ENCODE data around the gene PRKRA.
"Not testable (repeated sequence)": the region's sequence is repeated elsewhere in the genome, so short reads cannot be mapped to it uniquely, and the experiment has no call there.

The PRKRA gene

DNA sequence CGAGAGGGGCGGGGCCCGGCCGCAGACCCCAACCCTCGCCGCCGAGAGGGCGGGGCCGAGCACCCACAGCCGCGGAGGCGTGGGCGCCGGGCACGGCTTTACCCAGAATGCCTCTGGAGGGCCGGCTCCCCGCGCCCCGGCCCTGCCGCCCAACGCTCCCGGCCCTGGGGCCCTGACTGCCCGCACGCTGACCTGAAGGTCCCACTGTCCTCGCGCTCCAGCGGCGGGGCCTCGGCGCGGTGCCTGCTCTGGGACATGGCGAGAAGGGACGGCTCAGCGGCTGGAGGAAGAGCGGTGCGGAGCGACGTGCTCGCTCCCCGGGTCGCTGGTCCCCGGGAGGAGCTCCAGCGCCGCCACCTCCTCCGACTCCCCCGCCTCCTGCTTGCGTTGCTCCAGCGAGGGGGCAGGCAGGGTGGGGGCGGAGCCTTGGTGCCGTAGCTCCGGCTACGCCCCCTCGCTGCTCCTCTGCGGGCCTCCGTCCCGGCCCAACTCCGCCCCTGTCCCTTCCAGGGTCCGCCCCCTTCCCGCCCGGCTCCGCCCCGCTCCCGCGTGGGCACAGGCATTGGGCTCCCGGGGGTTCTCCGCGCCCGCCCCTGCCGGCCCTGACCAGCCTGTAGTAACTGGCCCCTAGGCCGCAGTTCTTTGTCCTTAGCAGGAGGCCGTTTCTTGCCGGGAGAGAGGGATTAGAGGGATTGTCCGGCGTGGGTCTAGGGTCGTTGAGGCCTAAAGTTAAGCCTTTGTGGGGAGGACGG, at the start of gene PRKRA, which contains the start of gene PJVK:
TSS of gene PRKRA (minus strand) at position 402 of the 752 bp plus-strand sequence. CDS start at position 257, 145 bp downstream.
TSS of gene PJVK (plus strand) at position 605 of the 752 bp plus-strand sequence. CDS start 2,032 bp downstream, outside the sequence.
- peak; percentile 98 for DNase-seq

DNA sequence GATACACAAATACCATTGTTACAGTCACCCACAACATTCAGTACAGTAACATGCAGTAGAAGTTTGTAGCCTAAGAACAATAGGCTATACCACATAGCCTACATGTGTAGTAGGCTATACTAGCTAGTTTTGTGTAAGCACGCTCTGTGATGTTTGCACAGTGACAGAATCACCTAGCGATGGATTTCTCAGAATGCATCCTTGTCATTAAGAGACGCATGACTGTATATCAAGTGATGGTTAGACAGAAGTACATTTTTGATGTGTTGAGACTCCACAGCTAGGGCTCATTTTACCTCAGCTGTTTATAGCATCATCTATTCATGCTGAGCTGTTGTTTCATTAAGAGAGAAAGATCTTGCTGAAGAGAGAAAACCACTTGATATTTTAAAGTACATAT, 48.7 kb upstream of the PRKRA start:
- no peak for DNase-seq

DNA sequence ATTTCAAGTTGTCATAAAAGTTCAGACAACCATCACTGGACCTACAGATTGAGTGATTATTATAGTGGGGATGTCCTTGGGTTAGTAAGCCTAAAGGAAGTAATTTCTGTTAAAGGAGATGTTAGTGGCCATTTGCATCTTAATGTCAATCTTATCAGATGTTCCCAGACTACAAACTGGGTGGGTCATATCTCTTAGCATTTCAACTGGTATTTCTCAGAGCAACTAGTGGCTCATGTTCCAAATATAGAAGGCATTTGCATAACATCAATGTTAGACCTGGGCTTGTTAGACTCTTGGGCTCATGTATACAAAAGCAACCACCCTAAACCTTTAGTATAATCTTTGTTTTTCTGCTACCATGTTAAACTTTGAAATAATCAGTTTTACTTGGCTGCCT, 47.2 kb upstream of the PRKRA start:
- no peak for DNase-seq

DNA sequence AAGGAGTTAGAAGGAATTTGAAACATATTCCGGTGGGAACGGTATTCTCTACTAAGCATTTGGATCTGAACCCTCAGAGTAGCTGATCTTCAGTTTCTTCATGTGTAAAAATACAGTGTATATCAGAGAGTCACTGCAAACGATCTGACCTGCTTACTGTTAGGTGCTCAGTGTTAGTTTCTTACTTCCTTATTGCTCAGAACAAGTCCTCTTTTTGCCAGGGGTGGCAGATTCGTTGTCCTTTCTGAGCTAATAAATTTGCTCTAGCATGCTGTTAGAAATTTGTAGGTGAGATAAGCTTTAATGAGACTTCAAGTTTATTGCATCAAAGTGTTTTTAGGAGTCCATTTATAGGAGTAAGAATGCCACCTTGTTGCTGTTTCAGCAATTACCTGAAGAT, 45.1 kb upstream of the PRKRA start:
- no peak for DNase-seq

DNA sequence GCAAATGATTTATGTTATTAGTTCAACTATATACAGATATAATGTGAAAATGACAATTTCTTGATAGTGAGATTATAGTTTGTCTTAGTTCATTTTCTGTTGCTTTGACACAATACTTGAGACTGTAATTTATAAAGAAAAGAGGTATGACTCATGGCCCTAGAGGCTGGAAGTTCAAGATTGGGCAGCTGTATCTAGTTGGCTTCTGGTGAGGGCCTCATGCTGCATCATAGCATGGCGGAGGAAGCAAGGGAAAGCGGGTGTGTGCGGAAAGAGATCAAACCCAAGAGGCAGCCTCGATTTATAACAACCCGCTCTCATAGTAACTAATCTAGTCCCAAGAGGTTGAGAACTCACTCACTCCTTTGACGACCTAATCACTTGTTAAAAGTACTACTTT, 40.6 kb upstream of the PRKRA start:
- no peak for DNase-seq

DNA sequence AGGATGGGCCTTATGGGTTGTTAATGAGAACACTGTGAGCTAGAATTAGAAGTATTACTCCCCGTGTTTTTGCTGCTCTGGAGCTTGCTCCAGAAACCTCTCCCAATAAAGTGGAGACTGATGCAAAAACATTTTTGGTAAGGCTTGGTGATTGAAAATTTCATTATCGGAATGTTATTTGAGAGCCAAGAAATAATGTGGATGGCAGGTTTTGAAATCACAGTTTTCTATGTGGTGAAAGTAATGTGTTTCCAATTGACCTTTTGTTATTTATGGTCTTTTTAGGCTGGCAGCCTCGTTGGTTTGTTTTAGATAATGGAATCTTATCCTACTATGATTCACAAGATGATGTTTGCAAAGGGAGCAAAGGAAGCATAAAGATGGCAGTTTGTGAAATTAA, 34.4 kb upstream of the PRKRA start:
- no peak for DNase-seq

DNA sequence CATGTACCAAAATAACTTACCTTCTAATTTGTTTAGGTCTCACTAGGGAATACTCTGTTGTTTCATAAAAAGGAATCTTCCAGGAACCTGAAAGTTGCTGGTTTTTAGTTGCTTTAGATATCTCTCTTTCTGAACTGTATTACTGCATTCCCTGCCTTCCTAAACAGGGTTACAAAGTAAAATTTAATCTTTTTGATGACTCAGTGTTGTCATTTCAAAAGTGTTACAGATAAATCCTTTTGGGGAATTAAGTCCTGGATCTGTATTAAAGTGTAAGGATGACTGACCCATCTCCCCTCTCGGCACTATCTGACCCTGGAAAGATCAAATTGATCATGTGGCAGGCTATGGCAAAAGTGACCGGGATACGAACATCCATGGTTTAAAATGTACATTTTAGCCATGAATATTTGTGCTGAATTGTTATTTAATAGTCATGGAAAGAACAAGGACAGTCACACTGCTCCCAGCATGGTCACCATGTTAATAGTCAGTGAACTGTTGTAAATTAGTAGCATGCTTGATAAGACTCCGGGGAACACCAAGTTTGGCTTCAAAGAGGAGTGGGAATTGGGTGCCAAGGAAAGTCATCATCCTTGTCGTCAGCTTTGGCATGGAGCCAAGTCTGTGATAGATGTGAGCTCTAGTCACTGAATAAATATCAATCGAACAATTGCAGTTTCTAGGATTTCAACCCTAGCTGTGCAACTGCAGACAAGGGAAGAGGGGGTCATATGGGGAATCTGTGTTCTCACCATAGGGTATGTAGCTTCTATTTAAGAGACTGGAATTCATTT, 33.5 kb upstream of the PRKRA start:
- DNase-seq: peak; percentile 92

DNA sequence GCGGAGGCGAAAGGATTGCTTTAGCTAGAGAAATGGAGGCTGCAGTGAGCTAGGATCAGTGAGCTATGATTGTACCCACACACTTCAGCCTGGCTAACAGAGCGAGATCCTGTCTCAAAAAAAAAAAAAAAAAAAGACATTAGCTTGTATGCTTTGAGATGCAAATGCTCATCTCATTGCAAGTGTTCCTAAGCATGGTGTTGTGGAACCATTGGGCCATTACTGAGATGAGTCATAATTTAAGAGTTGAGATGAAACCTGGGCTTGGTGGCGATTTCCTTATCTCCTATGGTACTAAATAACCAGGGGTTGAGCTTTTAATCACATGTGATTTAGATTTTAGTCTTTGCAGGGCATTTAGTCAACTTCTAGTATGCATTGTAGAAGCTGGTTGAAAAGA, 31.5 kb upstream of the PRKRA start:
- peak; percentile 38 for DNase-seq

DNA sequence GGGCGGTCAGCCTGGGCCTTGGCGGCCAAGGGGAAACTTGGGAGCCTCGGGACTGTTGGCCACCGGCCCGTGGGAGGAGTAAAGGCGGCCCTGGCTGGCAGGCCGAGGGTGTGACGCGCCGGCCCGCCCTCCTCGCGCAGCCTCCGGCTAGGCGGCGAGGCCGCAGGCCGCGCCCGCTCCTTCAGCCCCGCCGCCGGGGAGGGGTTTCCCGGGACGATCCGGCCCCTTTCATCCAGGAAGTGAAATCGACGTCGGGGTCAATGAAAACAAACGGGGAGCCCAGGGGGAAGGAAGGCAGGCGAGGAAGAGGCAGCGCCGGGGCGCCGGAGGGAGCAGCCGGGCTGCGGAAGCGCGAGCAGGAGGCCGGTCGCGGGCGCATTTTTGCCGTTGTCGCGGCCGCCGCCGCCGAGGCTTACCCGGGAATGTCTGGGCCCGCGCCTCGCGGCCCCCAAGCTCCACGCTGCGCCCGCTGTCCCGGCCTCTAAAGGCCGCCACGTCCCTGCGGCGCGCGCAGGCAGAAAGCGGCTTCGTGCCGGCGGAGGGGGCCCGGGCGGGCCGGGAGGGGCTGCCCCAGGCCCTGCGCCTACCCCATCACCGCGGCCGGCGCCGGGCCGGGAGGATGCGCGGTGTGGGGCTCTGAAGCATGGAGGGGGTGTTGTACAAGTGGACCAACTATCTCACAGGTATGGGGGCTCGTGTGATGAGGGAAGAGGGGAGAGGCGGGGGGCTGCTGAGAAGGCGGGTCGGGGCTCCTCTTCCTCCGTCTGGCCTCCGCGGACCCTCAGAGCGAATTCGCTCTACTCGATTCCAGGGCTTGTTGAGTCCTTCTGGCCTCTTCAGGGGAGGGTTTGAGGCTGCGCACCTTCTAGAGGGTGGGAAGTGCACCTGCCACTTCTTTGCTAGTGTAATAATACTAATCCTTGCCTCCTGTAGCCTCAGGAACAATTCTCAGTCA, 29.5 kb upstream of the PRKRA start, which contains the start of gene PLEKHA3:
TSS of gene PLEKHA3 (plus strand) at position 231 of the 955 bp plus-strand sequence. CDS start at position 644, 413 bp downstream.
- DNase-seq: peak; percentile 91

DNA sequence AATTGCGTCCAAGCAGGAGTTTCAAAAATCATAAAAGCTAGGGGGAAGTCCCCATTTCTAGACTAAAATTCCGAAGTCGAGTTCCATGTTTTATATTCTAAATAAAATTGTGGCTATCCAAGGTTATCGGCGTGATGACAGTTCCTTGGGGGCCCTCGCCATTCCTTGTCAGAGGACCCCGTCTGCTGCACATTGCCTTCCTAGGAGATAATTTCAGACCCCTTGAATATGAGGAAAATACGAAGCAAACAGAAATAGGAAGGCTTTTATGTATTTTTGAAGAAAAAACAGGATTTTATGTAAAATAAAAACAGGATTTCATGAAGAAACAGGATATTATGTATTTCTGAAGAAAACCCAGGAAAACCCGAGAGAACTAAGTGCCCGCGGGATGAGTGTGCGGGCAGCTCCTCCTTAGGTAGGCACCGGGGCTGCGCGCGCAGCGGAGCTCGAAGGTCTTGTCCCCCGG, 28.8 kb upstream of the PRKRA start:
- DNase-seq: no peak

DNA sequence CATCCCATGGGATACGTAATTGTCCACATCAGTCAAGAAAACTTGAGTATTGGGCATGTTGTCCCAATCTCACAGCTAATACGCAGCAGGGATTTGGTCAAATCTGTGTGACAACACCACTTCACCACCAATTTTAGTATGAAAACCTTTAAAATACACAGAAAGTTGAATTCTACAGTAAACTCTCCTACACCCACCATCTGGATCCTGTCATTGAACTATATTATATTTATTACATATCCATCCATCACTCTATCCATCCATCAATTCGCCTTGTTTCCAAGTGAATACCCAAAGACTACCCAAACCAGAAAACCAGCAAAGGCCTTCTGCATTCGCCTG, 28.3 kb upstream of the PRKRA start:
- DNase-seq: no peak

DNA sequence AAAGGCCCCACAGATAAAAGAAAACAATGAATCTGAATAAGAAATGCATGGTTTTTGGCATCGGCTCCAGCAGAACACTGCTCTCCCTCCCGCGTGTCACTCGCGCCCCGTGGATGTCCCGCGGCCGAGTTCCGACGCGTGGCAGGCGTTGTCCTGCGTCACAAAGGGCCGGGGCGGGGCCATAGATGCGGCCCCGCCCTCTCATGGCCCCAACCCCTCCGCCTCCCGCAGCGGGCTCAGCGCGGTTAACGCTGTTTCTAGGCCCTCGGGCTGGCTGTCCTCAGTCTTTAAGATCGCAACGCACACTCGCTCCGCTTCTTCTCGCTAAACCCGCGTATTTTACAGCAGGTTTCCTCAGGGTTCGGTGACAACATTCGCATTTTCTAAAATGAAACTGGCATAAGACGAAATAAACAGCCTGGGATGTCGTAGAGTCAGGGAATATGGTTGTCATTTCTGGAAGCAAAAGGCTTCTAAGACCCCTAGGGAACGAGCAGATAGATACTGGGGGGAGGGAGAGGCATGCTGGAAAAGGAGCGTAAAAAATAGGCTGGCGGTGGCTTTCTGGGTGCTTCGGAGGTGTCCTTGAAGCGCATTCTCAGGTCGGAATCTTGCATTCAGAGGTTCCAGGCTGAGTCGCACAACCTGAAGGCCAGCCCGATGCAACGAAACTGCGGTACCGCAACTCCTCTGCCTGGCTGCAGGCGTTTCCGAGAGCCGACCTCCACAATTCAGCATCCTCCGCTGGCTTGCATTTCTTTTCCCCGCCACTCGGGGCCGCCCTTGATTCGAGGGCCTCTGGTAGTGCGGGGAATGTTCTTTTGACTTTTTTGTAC, 27.7 kb upstream of the PRKRA start, which contains the start of gene FKBP7:
TSS of gene FKBP7 (minus strand) at position 162 of the 836 bp plus-strand sequence. CDS start at position 61, 101 bp downstream.
- DNase-seq: peak; percentile 88

DNA sequence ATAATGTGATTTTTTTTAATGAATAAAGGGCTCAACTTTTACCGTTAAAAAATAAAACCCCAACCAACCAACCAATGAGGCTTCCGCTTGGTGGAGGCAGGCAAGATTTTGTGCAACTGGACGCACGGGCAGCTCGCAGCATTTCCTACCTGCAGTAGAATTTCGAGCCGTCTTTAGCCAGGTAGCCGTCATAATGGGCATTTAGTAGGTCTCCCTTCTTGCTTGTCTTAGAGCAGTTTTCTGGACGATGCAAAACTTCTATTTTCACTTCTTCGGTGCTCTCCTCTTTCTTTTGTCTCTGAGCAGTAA, 27.1 kb upstream of the PRKRA start:
- peak; percentile 24 for DNase-seq

DNA sequence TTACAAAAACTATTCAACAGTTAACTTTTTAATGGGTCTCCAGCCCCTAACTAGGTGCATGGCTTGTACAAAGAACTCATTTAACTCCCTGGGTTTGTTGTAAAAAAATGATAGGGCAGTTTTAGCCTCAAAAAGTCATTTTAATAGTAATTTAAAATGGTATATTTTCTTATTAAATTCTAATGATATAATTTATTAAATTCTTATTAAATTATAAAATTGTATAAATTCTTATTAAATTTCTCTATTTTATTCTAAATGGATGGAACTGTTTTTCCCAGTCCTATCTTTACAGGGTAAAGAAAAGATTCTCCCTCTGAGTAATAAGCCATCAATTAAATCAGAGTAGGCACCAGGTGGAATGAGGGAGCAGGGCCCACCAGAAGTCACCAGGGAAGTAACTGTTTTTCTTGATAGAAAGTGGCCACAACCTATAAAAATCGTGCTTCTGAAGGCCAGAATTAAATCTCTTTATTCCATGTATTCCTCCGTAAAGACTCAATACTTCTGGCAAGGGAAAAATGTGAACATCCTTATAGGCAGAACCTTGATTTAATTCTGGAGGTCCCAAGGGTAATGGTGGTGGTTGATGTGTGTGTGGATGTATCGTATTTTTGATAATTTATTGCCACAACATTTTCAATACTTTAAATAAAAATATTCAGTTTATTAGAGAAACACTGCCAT, 26.6 kb upstream of the PRKRA start:
- DNase-seq: no peak

DNA sequence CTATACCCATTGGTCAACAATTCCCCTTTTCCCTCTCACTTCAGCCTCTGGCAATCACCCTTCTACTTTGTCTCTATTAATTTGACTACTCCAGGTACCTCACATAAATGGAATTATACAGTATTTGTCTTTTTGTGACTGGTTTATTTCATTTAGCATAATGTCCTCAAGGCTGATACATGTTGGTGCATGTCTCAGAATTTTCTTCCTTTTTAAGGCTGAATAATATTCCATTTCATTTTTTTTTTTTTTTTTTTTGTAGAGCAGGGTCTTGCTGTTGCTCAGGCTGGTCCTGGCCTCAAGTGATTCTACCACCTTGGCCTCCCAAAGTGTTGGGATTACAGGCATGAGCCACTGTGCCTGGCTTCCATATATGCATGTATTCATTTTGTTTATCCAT, 25.5 kb upstream of the PRKRA start:
- no peak for DNase-seq

DNA sequence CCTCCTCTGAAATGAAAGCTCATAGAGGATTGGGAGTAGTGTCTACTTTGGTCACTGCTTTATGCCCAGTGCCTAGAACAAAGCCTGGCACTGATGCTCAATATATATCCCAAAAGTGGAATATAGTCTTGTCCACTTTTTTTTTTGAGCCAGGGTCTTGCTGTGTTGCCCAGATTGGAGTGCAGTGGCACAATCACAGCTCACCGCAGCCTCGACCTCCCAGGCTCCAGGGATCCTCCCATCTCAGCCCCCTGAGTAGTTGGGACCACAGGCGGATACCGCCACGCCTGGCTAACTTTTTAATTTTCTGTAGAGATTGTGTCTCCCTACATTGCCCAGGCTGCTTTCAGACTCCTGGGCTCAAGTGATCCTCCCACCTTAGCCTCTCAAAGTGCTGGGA, 23.6 kb upstream of the PRKRA start:
- no peak for DNase-seq

DNA sequence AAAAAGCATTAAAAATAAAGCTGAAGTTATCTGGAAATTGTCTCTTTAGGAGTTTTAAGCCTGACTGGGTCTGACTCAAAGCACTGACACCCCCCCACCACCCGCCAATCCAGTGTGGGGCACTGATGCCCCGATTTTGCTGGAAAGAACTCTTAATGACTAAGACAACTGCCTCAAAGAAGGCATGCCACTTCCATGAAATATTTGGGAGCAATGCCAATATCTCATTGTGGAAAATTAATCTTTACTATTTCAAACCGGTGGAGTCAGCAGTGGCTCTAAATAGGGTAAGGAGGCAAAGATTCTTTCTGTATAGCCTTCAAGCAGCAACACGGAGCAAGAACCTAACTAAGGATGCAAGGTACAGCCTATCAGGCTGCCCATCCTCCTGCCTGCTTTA, 23.0 kb upstream of the PRKRA start:
- DNase-seq: no peak

DNA sequence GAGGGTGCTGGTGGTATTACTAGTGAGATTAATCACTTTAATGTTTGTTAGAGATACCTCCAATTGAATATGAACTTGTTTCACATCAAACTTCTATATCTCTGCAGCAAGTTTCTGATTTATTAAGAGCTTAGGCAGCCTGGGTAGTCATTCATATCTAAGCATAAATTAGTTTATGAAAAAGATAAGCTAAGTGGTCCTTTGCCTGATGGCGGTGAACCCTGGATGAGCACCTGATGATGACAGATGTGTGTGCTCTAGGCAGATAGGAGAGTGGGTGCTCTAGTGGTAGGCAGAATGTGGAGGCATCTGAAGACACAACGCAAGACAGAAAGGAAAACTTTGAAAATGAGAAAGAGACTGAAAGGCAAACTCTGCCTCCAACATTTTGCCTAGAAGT, 22.4 kb upstream of the PRKRA start:
- no peak for DNase-seq

DNA sequence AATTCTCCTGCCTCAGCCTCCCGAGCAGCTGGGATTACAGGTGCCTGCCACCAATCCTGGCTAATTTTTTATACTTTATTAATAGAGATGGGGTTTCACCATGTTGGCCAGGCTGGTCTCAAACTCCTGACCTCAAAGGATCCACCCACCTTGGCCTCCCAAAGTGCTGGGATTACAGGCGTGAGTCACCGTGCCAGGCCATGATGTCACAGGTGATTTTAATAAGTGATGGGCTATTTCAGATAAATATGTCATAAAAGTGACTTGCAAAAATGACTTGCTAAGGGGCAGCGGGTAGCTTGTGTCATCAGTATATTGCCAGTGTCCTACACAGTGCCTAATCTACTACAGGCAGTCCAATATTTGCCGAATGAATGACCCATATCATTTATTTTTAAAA, 20.3 kb upstream of the PRKRA start:
- not testable (repeated sequence) for DNase-seq

DNA sequence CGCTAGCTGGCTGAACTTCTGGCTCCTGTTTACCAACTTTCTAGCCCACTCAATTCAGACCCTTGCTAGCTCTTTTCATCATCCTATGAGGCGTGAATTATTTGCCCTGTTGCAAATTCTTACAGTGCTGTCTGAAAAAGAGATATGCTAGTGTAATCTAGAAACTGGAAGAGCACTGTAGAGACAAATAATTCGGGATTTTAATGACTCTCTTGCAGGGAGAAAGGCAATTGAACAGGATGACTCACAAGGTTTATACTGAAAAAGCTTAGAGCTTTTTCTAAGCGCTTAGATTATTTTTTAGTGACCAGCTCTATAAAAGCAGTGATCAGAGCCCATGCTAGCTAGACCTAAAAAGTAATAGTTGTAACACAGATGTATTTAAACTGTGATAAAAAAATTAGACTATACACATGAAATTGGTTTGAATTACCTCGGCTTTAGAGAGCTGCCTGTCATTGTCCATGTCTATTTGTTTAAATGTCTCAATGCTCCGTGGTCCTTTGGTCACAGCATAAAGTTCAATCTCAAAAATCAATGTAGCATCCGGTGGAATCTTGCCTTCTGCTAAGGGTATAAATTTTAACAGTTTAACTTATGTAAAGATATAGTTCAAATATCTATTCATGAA, 18.4 kb upstream of the PRKRA start:
- no peak for DNase-seq

DNA sequence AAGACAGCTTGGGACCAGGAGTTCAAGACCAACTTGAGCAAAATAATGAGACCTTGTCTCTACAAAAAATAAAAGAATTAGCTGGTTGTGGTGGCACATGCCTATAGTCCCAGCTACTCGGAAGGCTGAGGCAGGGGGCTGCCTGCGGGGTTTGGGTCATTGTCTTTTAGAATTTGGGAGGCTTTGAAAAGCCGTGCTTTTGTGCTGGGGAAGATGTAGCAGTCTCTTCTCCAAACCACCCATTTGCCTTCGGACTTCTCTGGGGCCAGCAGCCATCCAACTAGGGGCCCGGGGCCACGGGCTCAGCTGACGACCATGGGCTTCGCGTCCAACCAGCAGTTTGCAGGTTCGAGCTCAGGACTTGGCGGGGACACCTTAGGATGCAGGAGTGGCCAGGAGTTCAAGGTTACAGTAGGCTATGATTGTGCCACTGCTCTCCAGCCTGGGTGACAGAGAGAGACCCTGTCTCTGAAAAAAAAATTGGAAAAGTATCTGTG, 6.5 kb upstream of the PRKRA start:
- no peak for DNase-seq
